ENCODE results near the gene TMEM63B. TPM values are rescaled to one million over a fixed set of nuclear protein-coding genes. Genes with fewer than 3 reads are reported as not detected.

Gene TMEM63B
- total and polyA plus RNA-seq, 2 of the 8 experiments (the other 6 are each of a cell fraction or from before 2014, with no cell fraction given), result 61.1 to 96.8 TPM

DNA sequence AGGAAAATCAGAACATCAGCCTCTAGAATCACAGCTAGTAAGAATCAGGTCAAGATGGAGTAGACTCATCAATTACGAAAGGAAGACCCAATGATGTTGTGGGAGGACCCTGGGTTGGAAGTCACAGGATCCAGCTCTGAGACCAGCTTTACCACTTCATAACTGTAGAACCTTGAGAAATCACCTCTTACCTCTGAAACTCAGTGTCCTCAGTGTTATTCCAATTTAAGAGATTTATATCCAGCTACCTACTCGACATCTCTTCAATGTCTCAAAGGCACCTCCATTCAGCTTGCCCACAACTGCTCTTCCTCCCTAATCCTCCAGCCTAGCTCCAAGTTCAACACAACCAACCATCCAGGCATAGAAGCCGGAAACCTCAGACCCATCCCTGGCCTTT lies 16.4 kb upstream of the TMEM63B start (continued):
- no peak for TF ChIP-seq CHD7 (IDR thresholded peaks at IDR 0.05; ENCODE audit: insufficient replicate concordance, low read length)
- no peak for TF ChIP-seq NANOG (IDR thresholded peaks at IDR 0.05; ENCODE audit: insufficient read depth, low read depth, low read length, poor library complexity, severe bottlenecking)
- no peak for TF ChIP-seq SP2 (IDR thresholded peaks at IDR 0.05; ENCODE audit: low read length)
- TF ChIP-seq POLR2A (IDR thresholded peaks at IDR 0.05; ENCODE audit: control extremely low read depth in 1 of 2, low read depth in 2 of 2, low read length in 2 of 2), result no peak
- TF ChIP-seq BCL11A (IDR thresholded peaks at IDR 0.05; ENCODE audit: low read depth in 2 of 2, low read length in 2 of 2), result no peak
- no peak for TF ChIP-seq SIX5 (IDR thresholded peaks at IDR 0.05; ENCODE audit: low read depth, low read length)
- no peak for TF ChIP-seq SUZ12 (IDR thresholded peaks at IDR 0.05; ENCODE audit: low read length)

Data from H1 (cell line).